ENCODE measurements around the gene SERPINB12.

The SERPINB12 gene

GRCh38 chr18:63527251-63527650 lies 14.9 kb upstream of the SERPINB12 start:
- no peak overlapping the region for H3K4me3 ChIP-seq (ENCODE audit: low read length)
- TF ChIP-seq ZNF274 (IDR thresholded peaks at IDR 0.05; ENCODE audit: low read depth, low read length): no peak

- no peak overlapping the region for H3K4me3 ChIP-seq (ENCODE audit: low read length)
- TF ChIP-seq ZNF274 (IDR thresholded peaks at IDR 0.05; ENCODE audit: low read depth, low read length): no peak
Observed at GRCh38 chr18:63528863-63529492, 13.2 kb upstream of the SERPINB12 start.

DNA sequence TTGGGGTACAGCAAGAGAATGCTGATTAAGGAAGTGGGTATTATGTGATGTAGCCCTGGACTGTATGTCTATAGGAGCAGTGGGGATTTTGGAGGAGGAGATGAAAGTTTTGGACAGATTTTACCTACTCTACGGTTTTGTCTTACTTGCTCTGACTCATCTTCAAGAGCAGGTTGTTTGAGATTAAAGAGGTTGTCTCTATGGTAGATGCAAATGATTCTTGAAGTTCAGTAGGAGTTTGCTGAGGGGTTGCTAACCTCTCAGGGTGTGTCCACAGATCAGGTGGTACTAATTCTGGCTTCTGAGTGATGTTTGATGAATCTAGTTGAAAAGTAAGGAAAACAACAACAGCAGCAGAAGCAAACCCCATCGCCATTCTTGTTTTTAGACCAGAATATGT lies 9.7 kb upstream of the SERPINB12 start:
- no peak overlapping the region for H3K4me3 ChIP-seq (ENCODE audit: low read length)
- TF ChIP-seq ZNF274 (IDR thresholded peaks at IDR 0.05; ENCODE audit: low read depth, low read length): no peak

DNA sequence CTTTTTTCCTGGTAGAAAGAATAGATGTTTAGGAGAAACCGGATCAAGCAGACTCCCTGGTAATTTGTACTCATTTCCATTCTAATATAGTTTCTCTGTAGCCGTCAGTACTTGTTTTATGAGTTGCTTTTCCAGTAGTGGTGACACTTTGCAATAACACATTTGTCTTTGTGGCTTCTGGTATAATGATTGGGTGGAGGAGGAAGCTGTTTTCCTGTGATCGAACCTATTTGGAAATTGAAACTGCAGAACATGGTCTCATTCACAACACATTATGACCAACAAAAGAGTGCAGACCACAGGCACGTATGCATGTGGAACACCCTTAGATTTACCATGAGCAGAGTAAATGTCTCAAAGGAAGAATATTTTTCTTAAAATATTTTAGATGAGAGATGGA lies 7.6 kb upstream of the SERPINB12 start:
- H3K4me3 ChIP-seq (ENCODE audit: low read length): no peak overlapping the region
- TF ChIP-seq ZNF274 (IDR thresholded peaks at IDR 0.05; ENCODE audit: low read depth, low read length): no peak

- no peak for TF ChIP-seq ZNF274 (IDR thresholded peaks at IDR 0.05; ENCODE audit: low read depth, low read length)
- no peak overlapping the region for H3K4me3 ChIP-seq (ENCODE audit: low read length)
Observed at GRCh38 chr18:63539904-63540510, 2.2 kb upstream of the SERPINB12 start.

DNA sequence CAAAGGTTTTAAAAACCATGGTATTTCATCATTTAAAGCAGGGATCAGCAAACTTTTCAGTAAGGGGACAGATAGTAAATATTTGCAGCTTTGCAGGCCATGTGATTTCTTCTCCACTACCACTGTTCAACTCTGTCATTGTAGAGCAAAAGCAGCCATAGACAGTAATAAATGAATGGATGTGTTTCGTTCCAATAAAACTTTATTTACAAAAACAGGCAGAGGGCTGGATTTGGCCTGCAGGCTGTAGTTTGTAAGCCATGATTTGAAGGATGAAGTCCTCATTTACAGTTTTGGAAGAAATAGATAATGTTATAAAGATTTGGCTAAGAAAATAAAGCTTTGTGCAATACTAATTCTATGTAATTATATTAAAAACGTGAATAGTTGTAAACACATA lies 1.8 kb downstream of the SERPINB12 start:
- H3K4me3 ChIP-seq (ENCODE audit: low read length): no peak overlapping the region
- no peak for TF ChIP-seq ZNF274 (IDR thresholded peaks at IDR 0.05; ENCODE audit: low read depth, low read length)

DNA sequence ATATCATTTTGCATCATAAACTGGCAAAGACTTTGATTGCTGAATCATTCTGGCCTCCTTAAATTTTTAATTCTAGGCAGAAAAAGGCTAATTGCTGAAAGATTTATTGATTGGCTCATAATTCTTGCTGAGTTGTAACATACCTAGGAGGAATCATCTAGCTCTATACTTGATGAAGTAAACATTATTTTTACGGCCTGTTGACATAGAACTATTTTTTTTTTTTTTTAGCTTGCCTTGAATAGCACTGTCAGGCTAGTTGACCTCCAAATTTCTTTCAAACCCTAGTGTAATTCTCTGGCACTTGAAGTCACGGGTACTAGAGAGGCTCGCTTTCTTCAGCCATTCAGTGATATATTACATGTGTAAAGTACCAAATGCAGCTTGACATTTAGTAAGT lies 2.8 kb downstream of the SERPINB12 start:
- H3K4me3 ChIP-seq (ENCODE audit: low read length): no peak overlapping the region
- TF ChIP-seq ZNF274 (IDR thresholded peaks at IDR 0.05; ENCODE audit: low read depth, low read length): no peak

GRCh38 chr18:63550068-63550467 lies 7.9 kb downstream of the SERPINB12 start:
- H3K4me3 ChIP-seq (ENCODE audit: low read length): no peak overlapping the region
- TF ChIP-seq ZNF274 (IDR thresholded peaks at IDR 0.05; ENCODE audit: low read depth, low read length): no peak

DNA sequence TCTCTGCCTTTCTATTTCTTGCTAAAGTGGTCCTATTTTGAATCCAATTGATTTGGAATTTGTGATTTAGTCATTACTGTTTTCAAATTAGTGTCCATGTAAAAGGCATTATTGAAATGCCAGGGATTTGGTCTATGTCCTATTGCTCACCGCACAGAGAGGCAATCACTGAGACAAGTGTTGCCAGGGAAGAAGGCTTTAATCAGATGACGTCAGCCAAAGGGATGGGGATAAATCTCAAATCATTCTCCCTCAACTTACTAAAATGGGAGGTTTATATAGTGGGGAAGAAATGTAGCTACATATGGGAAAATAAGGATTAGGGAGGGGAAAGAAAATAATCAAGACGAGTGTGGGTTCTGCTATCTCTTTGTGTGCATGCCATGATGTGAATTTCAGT lies 9.6 kb downstream of the SERPINB12 start:
- H3K4me3 ChIP-seq (ENCODE audit: low read length): no peak overlapping the region
- TF ChIP-seq ZNF274 (IDR thresholded peaks at IDR 0.05; ENCODE audit: low read depth, low read length): no peak

DNA sequence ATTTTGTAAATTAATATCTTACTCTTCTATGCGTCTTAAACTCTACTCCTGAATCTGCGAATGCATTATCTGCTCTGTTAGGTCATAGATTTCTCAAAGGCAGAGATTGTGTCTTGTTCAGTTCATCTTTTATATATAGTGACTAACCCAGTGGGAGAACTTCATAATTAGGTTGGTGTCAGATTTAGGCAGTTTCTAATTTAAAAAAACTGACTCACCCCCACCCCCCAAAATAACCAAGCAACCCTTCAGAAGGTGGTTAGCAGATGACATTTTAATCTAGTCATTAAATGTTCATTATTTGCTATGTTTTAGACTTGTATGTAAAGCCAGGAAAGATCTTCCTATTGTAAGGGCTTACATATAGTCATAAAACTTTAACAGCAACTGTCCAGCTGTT lies 10.4 kb downstream of the SERPINB12 start:
- H3K4me3 ChIP-seq (ENCODE audit: low read length): no peak overlapping the region
- no peak for TF ChIP-seq ZNF274 (IDR thresholded peaks at IDR 0.05; ENCODE audit: low read depth, low read length)

DNA sequence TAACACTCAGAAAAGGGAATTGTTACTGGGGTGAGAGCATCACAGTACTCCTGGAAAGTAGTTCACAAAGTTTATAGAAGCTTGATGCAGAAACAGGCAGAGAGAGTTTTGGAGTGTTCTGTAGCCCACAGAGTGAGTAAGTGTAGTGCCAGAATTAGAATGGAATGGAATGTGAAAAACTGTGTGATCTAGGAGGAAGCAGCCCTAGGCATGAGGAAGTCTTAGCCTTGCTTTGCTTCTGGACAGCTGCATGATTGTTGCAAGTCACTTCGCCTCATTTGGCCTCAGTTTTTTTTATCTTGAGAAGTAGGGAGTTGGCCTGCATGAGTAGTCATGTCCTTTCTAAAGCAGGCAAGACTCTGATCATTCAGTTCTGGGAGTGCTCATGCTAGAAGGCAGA lies 10.9 kb downstream of the SERPINB12 start:
- H3K4me3 ChIP-seq (ENCODE audit: low read length): no peak overlapping the region
- no peak for TF ChIP-seq ZNF274 (IDR thresholded peaks at IDR 0.05; ENCODE audit: low read depth, low read length)

- no peak overlapping the region for H3K4me3 ChIP-seq (ENCODE audit: low read length)
- TF ChIP-seq ZNF274 (IDR thresholded peaks at IDR 0.05; ENCODE audit: low read depth, low read length): no peak
Observed at GRCh38 chr18:63559567-63560491, 17.7 kb downstream of the SERPINB12 start.

GRCh38 chr18:63562284-63562683 lies 20.1 kb downstream of the SERPINB12 start:
- H3K4me3 ChIP-seq (ENCODE audit: low read length): no peak overlapping the region
- TF ChIP-seq ZNF274 (IDR thresholded peaks at IDR 0.05; ENCODE audit: low read depth, low read length): no peak

GRCh38 chr18:63564021-63564420 lies 21.9 kb downstream of the SERPINB12 start:
- TF ChIP-seq ZNF274 (IDR thresholded peaks at IDR 0.05; ENCODE audit: low read depth, low read length): no peak
- no peak overlapping the region for H3K4me3 ChIP-seq (ENCODE audit: low read length)

GRCh38 chr18:63564561-63564960 lies 22.4 kb downstream of the SERPINB12 start:
- no peak overlapping the region for H3K4me3 ChIP-seq (ENCODE audit: low read length)
- TF ChIP-seq ZNF274 (IDR thresholded peaks at IDR 0.05; ENCODE audit: low read depth, low read length): no peak

Measured in GM08714 (cell line).